GM19438 (cell line): ENCODE measurements around the gene EFCAB11.

Experiments
- ATAC-seq: cut with Tn5 transposase; IDR thresholded peaks from one replicate; pipeline ENCODE4 v1.9.1; 2021; ENCODE audit warnings: low read depth; ENCODE audit not compliant: unreplicated experiment

The EFCAB11 gene, protein sequence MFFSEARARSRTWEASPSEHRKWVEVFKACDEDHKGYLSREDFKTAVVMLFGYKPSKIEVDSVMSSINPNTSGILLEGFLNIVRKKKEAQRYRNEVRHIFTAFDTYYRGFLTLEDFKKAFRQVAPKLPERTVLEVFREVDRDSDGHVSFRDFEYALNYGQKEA

DNA sequence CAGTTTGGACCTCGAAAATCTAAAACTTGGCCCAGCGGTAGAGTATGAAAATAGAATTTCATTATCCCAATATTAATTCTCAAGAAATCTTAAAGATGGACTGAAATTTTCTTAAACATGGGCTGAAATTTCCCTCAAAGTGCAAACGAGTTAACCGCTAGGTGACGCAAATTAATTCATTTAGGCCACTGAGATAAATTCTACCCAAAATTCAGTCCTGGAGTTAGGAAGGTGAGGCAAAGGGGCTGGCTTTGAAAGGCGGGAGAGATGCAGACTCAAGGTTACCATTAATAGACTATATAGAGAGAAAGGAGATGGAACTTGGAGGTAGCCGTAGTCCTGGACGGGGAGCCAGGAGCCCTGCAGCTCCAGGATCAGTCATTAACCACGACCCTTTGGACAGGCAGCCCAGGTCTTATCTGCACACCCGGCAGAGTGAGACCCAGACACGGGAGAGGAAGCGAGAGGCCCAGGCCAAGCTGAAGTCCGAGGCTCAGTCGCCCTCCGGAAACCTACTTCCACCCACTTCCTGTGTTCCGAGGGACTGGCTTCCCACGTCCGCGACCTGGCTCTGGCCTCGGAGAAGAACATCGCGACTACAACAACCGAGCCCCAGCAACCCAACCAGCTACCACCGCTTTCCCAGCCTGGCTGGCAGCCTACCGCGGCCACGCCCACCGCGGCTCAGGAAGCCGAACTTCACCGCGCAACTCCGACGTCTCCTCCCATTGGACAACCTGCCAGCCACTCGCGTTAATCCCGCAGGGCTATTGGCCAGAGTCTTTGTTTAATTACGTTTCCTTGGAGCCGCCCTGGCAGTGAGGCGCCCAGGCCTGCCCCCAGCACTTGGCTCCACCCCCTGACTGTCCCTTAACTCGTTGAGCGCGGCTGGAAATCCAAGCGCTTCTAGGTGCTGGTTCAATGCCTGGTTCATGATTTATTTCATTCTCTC, at the start of gene EFCAB11:
TSS of gene EFCAB11 (minus strand) at position 661 of the 952 bp plus-strand sequence. CDS start at position 591, 70 bp downstream.
- peak; percentile 78 for ATAC-seq

DNA sequence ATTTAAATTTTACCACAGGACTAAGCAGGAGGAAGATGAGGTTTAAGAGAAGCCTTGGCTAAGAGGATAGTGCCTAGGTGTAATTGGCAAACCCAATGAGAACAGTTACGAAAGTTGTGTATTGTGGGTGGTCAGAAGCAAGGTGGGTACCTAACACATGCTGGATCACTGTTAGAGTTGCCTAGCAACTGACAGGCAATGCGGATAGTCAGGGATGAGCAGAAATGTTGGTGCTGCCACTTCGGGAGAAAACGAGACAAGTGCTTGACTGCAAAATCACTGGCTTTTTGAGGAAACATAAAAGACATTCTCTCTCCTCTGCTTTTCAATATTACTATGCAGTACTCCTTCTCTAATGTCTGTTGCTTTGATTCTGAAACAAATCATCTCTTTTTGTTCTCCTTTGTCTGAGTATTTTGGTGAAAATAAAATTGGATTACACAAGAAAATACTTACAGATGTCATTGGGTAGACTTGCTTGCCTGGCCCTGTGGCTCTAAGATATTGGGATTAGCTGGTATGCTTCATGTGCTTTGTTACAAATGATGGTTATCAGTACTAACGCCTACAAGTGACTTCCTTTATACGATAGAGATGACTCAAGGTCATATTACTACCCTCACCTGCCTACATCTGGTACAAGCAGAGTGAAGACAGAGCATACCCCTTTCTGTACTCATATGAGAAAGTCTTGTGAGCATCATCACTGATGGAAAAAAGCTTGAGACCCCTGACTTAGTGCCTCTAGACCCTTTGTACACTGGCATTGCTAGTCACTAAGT, 49.2 kb upstream of the EFCAB11 start:
- ATAC-seq = no peak

DNA sequence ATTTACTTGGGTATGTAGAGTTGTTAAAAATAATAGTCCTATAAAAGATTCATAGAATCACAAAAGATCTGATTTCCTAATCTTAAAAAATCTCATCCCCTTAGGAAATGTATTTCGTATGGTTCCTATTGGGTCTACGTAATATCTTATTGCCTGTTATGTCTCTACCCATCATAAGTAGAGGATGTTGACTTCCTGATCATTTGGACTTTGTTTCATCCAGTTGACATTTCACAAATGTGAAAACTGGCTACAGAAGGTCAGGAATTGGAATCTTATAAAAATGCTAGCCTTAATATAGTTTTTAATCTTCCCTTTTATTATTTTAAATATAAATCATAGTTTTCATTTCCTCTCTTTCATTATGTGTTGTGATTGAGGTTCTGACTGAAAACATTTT, 46.4 kb upstream of the EFCAB11 start:
- no peak for ATAC-seq

DNA sequence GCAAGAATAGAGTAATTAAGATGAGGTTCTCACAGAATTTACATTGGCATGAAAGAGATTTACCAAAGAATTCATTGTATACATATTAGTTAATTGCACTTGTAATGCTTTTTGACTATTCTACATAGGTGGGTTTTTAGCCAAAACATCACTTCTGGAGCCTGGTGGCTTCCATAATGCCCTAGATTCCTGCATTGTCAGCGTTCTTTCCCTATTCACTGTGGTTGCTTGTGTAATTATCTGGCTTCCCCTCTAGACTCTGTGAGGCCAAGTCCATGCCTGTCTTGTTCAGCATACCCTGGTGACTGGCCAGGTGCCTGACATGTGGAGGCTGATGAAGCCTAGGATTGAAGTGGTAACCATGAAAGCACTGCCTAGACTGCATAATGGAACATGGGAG, 42.4 kb upstream of the EFCAB11 start:
- no peak for ATAC-seq

DNA sequence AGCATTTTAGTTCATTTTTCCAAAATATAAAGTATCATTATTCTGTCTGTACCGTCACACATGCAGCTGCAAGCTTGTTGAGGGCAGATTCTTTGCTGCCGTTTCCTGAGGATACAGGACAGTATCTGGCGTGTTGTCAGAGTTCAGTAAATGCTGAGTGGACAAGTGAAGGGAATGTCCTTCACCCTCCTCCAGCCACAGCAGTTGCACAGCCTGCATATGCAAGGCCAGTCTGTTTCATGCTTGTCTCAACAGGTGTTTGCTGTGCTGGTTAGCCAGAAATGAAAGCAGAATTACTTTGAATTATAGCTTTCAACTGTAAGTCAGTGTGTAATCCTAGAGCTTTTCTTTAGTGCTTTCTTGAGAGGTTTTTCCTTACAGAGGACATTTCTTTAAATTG, 37.7 kb upstream of the EFCAB11 start:
- no peak for ATAC-seq

DNA sequence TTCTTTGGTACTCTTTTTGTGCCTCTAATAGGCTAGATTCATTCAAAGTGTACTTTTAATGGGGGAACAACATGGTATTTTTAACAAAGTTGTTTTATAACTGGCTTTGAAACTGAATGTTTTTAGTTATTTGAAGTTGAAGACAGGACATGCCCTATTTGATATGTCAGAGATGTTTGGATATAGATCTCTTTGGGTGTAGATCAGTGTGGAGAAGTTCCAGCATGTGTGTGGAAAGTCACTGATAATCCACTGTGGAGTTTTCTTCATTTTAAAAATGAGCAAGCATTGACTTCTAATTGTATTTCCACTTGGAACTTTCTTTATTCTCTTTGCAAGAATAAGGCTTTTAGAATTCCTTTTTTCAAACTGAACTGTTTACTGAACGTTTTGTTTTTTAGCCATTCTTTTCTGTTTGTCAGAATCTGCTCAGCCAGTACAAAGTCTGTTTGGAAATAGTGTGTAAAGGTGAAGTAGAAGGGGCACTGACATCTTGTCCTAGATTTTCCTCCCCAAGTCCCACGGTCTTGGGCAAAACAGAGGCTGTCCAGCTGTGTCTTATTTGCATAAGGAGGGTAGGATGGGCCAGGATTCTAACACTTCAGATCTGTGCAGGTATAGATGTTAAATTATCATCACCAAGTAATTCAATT, 36.2 kb upstream of the EFCAB11 start:
- ATAC-seq = no peak

DNA sequence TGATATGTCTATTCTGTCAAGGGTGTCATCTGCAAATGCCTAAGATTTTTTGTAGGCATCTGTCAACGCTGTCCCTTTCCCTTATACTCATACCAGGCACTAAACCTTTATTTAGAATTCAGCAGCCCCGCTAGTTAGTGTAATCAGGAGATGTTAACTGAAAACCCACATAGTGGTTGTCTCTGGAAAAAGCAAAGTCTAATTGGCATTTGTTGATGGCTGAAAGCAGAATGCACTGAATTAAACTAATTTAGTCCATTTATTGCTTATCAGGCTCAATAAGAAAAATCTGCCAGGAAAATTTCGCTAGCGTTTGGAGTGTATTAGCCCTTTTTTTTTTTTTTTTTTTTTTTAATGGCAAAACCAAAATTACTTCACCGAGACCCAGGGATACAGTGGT, 35.7 kb upstream of the EFCAB11 start:
- ATAC-seq = no peak

DNA sequence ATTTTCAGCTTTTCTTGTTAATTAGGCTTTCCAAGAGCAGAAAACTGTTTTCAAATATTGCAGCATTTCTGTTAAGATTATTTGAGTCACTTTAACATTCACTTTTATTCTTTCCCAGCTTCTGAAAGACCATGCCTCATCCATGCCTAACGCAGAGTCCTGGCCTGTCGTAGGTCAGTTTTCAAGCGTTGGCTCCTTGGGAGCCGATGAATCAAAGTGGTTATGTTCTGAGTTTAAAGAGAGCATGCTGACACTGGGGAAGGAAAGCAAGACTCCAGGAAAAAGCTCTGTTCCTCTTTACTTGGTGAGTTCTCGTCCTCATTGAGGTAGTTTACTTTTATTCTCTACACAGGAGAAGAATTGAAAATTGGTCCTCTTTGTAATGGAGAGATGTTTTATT, 34.3 kb upstream of the EFCAB11 start:
- no peak for ATAC-seq

DNA sequence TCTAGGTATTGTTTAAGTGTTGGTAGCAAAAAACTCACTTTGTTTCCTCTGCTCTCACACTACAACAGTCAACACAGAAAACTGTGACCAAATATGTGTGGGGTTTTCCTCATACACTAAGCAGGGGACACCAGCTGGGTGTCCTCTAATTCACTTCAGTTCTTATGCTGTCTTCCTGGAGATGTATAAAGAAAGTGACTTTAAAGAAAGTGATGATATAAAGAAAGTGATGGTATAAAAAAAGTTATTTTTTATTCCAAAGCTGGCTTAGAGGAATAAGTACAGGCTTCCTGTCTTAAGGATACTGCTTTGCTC, 32.6 kb upstream of the EFCAB11 start:
- ATAC-seq = no peak

DNA sequence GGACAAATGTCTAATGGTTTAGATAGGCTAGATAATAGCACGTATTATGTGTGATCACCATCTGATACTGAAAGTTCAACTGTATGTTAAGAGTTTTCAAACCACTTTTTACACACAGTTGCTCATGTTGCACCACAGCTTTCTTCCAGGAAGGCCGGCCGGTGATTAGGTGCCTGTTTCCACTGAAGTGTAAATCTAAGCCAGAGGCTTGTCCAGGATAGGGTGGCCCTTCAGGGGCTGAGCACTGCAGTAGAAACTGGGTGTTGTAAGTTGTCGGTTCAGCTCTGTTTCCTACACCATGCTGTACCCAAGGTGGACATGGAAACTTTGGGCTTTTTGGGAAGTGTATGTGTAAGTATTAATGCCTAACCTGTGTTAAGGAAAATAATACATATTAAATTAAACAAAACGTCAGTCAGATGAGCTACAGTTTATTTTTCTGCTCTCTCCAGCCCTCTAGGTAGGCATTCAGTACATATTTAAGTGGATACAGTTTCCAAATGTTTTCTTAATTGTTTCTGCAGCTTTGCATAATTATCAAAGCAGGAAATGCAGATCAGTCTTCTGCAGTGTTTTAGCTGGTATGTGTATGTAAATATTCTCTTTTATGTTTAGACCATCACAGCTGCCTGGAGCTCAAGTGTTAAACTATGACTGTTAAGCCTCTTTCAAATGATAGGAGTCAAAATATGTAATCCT, 32.1 kb upstream of the EFCAB11 start:
- ATAC-seq = no peak

DNA sequence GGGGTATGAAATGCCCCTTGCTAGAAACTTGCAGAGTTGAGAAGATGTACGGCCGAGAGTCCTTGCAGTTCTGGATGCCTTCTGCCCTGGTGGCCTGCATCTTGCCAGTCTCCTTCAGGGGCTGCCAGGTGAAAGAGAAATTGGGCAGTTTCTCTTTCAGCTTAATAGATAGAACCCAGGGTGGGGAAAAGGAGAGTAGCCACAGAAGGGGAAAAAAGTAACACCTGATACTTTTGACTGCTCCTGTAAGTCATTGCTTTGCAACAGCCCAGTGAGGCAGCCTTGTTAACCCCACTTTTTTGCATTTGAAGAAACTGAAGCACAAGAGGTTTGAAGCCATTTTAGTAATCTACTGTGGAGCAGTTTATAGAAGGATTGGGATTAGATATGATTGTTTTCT, 28.8 kb upstream of the EFCAB11 start:
- ATAC-seq = no peak

DNA sequence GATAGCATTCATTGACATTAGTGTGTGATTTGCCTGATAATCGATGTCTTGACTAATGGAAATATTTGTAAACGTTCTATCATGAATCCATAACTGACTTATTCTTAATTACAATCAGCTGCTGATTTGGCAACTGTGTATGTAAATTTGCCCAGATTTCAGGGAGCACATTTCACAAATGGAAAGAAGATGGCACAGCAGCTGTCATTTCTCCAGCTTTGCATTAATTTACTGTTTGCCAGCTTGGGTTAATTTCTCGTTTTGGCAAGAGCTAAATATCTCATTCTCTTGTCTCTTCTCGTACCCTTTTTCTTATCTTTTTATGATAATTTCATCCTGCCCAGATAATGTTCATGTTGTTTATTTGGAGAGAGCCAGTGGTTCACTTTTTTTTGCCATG, 24.1 kb upstream of the EFCAB11 start:
- no peak for ATAC-seq

DNA sequence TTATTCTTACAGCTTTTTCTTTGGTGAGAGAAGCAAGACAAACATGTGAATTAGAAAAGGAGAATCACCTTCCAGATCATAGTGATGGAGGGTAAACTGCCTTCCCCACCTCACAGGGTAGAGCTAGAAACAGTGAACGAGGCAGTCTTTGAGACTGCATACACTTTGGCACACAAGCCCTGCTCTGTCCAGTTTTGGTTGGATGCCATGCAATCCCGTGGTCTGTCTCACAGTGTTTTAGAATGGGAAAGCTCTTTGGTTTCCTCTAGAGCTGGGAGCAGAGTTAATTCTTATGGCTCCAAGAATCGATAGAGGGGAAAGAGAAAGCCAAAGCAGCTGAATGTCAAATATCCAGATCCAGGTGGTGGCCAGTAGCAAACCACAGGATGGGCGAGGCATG, 23.1 kb upstream of the EFCAB11 start:
- no peak for ATAC-seq

DNA sequence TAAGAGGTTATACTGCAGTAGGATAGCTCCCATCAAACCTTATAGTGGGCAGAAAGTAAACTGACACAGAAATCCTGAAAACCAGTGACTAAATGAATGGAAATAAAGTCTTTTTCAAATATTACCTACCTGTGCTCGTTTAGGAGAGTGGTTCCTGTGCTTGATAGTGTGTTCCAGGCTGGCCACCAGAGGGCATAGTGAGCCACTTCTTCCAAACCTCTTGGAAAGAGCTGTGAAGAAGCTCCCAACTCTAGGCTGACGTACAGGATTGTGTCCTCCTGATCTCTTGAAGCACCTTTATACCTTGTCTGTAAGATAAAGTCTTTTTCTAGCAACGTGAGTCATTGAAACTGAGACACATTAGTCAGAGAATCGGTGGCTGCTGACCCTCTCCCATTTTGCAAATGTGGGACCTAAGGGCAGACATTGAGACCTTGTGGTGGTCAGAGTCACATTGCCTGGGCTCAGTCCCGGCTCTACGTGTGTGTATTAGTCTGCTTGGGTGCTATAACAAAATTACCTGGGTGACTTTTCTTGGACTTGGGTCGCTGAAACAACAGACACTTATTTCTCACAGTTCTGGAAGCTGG, 18.8 kb upstream of the EFCAB11 start:
- no peak for ATAC-seq

DNA sequence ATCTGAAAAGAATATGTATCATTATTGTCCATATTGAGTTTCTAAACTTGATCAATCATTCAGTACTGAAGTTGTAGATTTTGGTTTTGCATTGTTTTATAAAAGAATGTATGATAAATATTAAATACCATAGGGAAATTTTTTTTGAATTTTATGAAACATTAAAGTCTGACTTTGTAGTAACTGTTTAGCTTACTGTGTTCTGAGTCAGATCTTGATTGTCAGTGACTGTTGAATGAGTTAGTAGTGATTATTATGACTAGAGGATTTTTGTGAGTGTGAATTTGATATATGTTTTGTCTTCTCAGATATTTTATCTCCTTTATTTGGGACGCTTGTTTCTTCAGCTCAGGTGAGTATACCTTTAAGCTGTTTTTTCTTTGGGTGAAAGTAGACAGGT, 11.3 kb upstream of the EFCAB11 start:
- ATAC-seq = no peak

DNA sequence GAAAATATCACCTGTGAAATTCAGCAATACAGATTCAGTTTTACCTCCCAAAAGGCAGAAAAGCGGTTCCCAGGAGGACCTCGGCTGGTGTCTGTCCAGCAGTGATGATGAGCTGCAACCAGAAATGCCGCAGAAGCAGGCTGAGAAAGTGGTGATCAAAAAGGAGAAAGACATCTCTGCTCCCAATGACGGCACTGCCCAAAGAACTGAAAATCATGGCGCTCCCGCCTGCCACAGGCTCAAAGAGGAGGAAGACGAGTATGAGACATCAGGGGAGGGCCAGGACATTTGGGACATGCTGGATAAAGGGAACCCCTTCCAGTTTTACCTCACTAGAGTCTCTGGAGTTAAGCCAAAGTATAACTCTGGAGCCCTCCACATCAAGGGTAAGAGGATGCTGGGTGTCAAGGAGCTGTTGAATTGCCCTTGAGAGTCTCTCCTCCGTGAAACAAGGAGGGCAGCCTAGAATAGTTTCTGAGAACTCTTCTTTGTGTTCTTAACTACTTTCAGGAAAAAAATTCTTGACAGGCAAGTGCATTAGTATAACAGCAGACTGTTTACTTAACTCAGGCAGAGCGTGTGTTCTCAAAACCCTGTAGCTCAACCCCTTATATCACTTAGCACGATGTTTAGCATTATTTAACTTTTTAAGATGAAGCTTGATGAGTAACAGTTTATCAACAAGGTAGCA, 8.9 kb upstream of the EFCAB11 start:
- no peak for ATAC-seq

DNA sequence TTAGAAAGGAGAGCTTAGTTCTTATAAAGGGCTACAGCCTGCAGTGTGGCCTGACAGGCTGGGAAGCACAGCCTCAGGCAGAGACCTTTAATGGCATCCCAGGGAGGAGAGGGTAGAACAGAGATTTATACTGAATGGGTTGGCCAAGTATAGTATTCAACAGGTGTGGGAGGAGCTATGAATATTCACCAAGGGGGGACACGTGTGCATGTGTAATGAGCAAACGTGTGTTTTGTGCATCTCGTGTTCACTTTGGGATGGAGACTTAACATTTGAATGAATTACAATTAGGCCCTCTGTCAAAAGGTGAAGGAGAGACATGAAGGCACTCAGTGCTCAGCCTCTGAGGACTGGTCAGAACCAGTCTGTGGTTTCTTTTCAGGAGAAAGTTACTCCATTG, 6.4 kb upstream of the EFCAB11 start:
- no peak for ATAC-seq

DNA sequence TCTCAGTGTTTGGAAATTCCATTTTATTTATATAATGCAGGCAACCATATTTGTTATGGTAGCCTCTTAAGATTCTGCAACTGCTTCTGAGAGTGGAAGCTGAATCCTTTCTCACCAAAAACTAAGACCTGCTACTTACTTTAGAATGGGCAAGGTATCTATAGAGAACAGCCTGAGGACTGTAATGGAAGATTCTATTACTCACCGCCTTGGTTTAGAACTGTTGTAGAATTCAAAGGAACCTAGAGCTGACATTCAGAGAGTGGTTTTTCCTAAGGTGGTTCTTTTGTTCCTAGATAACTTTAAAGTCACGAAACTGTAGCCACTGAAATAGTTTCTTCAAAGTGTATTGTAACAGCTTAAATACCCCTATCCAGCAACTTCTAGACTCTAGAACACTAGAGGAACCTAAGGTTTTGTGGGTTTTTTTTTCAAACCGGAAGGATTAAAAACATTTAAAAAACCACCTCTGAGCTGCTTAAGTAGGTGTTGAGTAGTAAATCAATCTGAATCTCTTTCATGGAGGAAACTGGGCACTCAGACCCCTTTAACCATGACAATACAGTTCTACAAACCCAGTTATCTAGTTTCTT, 5.4 kb upstream of the EFCAB11 start:
- ATAC-seq = no peak

DNA sequence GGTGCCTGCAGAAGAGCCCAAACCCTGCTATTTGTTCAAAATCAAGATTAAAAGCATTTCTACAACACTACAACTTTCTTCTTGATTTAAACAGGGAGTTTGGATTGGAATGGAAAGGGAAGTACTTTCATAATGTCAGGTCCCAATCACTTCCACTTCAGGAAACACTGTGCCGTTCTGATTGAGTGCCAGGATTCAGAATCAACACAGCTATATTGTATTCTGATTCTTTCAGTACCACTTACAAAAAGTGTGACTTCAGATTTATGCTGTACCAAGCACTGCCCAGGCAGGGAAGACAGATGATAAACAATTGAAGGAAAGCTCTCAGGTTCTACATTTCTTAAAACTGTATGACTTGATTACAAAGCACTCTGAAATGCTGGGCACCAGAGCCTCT, 4.4 kb upstream of the EFCAB11 start:
- no peak for ATAC-seq
